ENCODE measurements around the gene C2CD4C.
"Not testable (repeated sequence)": the region's sequence is repeated elsewhere in the genome, so short reads cannot be mapped to it uniquely, and the experiment has no call there.

The C2CD4C gene

GRCh38 chr19:413756-414420, 4.9 kb upstream of the C2CD4C start:
- peak; percentile 80 for DNase-seq

DNA sequence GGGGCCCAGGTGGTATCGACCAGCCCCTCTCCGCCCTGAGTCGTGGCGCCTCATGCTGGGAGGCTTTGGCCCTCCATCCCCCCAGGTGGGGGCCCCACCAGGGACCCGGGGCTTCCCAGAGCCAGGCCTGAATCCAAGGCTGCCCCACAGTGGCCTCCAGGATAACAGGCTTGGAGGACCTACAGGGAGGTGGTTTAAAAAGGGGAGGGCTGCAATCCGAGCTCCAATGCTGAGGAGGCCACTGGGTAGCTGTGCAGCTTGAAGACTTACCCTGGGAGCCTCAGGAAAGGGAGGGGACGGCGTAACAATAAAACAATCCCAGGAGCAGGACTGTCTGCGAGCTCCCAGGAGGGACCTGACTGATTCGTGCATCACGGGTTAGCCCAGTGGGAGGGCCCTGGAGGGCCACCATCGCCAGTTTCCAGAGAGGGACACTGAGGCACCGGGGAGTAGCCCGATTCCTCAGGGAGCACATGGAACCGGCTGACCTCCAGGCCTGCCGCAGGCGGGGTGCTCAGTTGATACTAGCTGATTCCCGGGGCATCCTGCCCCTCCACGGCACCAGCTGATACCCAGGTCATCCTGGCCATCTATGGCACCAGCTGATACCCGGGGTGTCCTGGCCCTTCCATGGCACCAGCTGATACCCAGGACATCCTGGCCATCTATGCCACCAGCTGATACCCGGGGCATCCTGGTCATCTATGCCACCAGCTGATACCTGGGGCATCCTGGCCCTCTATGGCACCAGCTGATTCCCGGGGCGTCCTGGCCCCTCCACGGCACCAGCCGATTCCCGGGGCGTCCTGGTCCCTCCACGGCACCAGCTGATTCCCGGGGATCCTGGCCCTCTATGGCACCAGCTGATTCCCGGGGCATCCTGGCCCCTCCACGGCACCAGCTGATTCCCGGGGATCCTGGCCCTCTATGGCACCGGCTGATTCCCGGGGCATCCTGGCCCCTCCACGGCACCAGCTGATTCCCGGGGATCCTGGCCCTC, 3.7 kb upstream of the C2CD4C start:
- DNase-seq: no peak

- no peak for DNase-seq
These were observed 2.9 kb upstream of the C2CD4C start for GRCh38 chr19:411723-412355.

DNA sequence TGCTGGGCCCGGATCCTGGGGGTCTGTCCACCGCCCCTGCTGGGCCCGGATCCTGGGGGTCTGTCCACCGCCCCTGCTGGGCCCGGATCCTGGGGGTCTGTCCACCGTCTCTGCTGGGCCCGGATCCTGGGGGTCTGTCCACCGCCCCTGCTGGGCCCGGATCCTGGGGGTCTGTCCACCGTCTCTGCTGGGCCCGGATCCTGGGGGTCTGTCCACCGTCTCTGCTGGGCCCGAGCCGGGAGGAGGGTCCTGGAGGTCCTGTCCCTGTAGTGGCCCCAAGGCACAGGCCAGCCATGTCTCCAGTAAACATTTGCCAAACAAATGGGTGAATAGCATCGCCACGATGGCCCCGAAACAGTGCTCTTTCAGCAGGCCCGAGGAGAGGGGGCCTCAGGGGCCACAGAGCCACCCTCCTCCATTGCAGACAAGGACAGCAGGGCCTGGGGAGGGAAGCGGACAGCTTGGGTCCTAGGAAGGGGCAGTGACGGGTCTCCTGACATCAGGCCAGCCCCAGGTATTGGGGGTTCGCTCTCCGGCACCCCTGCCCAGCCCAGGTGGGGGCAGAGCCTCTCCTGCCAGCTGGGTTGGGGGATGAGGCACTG, 2.3 kb upstream of the C2CD4C start:
- not testable (repeated sequence) for DNase-seq

- no peak for DNase-seq
These were observed 1.4 kb upstream of the C2CD4C start for GRCh38 chr19:410243-410781.

DNA sequence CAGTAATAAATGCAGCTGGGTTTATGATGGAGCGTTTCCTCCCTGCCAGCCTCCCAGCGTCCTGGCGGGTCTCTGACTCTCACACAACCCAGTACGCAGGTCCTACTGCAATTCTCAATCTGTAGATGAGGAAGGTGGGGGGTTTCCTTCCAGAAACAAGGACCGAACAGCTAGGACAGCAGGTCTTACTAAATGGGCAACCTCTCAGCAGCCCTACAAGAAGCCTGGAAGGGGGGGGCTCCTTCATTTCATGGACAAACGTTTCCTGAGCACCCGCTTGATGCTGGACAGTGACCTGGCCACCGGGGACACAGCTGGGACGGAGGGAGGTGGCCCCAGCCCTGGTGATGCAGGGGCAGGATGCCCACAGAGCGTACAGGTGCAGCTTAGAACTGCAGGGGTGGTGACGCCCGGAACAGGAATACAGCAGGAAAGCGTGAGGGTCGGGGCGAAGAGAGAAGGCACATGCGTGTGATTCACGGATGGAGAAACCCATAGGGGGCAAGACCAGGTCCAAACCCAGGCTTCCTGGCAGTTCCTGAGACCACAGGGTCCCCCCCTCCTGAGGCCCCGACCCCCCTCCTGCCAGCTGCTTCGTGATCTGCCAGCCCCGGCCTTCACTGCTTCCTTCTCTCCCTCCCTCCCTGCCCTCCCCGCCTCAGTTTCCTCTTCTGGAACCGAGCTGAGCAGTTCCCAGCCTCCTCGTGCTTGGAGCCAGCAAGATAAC, 732 bp upstream of the C2CD4C start:
- DNase-seq: peak; percentile 61

- DNase-seq: peak; percentile 29
These were observed 476 bp downstream of the C2CD4C start for GRCh38 chr19:408441-408901.

DNA sequence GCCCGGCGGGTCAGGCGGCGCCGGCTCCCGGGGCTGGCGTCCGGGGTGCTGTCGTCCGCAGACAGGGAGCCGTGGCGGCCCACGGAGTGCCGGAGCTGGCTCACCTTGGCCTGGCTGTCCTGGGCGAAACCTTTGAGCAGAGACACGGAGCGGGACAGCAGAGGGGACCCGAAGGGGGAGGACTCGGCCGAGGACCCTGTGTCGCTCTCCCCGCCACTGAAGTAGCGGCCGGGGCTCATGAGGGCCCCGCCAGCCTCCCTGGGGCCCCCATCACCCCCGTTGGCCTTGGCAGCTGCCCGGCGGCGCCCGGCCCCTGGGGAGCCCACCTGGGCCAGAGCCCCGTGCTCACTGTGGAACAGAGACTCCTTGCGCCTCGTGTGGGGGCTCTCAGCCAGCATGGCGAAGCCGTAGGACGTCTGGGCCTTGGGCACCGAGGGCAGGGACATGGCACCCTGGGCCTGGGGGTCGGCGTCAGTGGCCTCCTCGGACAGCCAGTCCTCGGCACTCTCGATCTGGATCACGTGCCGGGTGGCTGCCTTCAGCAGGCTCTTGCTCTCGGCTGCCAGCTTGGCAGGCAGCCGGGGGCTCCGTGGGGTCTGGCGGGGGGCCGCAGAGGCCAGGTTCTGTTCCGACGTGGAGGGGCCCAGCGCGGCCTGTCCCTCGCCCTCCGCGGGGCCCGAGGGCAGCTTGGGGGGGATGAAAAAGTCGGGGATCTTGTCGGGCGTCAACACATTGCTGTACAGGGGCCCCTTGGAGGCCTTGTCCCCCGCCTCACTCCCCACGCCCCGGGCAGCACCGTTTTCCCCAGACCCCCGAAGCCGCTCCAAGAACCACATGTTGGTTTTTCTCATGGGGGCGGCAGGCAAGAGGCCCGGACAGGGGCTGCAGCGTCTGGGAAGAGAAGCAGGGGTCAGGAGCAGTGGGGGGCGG, 1.2 kb downstream of the C2CD4C start:
- DNase-seq: no peak

GRCh38 chr19:406971-407510, 1.9 kb downstream of the C2CD4C start:
- no peak for DNase-seq

DNA sequence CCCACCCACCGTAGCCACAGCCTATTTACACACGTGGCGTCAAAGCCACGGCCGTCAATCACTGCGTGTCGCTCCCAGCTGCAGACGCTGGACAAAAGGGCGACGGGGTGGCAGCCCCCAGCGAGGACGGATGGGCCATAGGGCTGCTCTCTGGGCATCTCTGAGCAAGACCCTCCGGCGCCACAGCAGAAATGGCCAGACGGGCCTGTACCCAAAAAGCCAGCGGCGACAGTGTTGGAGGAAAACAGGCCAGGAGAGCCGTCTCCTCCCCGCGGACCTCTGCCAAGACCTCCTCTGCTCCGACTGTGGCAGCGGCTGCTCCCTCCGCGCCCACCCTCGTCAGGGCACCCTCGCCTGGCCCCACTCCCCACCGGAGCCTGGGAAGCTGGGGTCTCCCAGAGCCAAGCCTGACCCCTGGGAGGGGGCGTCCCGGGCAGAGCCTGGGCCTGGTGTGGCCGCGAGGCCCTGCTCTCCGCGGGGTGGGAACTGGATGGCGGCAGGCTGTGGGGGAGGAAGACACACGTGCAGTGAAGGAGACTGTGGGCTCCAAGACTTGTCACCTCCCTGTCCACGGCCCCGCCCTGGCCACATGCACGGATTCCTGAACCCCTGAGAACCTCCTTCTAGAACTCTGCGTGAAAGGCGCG, 2.7 kb downstream of the C2CD4C start:
- no peak for DNase-seq

GRCh38 chr19:405121-405965, 3.6 kb downstream of the C2CD4C start:
- no peak for DNase-seq

- peak; percentile 74 for DNase-seq
These were observed 5.5 kb downstream of the C2CD4C start for GRCh38 chr19:403221-404027.

DNA sequence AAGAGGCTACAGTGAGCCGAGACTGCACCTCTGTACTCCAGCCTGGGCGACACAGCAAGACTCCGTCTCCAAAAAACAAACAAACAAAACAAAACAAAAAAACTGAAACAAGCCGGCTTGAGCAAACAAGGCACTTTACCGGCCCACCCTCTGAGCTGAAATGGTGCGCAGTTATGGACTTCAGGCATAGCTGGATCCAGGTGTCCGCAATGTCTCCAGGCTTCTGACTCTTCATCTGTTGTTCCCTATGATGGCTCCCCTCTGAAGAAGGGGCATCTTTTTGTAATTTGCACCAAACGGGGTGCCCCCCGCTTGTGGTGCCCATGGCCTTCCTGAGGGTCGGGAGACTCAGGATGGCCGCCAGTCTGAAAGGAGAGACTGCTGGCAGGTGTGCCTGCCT, 6.2 kb downstream of the C2CD4C start:
- DNase-seq: no peak

DNA sequence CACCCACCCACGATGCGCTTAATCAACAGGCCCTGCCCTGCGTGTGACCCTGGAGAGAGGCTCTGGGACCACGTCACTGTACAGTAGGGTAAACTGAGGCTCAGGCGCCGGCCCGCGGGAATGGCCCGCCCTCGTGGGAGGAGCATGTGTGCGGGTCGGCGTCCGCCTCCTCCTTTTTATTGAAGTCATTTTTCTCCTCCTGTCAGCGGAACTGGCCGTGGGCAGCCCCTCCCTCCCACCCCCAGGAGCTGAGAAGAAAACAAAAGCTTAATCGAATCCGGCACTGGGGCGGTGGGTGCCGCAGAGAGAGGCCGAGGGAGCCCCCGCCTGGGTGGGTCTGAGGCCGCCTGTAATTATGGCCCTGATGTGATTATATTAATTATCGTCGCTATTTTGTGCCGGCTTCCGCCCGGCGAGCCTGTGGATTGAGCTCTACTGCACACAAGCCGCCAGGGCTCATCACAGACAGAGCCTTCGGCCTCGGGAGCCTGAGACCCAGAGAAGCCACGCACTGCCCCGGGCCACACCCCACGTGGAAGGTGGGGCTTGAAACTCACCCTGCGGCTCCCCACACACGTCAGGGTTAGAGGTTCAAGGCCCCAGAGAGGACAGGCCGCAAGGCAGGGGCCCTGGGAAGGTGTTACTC, 7.0 kb downstream of the C2CD4C start:
- peak; percentile 43 for DNase-seq

DNA sequence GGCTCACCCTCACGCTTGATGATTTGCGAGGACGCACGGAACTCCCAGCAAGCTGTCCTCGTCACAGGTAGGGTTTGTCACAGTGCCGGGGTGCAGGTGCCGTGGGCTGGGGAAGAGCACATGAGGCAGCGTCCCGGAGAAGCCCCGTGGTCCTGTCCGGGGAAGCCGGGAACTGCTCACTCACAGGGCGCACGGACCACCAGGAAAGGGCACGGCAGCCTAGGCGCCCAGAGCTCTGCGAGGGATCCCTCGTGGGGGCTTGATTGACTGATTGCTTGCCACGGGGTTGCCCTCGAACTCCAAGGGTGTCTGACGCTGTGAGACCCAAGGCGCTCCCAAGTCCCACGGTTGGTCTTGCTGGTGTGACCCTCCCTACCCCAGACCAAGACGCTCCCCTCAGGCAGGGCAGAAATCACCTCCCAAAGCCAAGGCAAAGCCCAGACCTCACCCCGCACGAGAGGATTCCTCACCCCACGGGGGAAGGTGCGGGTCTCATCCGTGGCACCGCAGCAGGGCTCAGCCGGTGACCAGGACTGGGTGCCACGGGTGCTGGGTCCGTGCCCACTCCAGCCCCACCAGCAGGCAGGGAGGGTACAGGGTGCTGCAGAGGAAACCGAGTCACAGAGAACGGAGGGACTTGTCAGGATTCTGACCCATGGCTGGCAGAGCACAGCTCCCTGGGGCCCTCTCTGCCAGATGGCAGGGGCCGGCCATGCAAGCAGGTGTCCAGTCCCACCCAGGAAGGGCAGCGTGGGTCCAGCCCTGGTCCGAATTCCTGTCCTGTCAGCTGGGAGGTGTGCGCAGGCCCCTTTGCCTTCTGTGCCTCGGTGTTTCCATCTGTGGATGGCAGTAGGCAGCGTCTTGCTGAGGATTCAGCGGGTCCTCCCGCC, 7.7 kb downstream of the C2CD4C start:
- DNase-seq: peak; percentile 15

DNA sequence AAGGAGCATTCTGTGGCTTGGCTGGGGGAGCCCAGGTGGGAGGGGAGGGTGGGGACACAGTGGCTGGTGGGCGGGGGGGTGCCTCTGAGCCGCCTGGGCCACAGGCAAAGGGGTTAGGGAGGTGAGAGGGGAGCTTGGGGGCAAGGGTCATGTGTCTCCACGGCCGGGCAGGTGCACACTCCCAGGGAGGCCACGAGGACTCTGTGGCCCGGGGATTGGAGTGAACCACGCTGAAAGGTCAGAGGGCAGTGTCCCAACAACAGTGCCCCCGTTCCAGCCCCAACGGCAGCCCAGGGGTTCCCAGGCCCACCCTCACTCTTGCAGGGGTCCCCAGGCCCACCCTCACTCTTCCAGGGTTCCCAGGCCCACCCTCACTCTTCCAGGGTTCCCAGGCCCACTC, 9.6 kb downstream of the C2CD4C start:
- DNase-seq: no peak

GRCh38 chr19:398719-399118, 10.2 kb downstream of the C2CD4C start:
- no peak for DNase-seq
